ENCODE measurements around the gene SIX4. TPM values are rescaled to one million over a fixed set of nuclear protein-coding genes. Genes with fewer than 3 reads are reported as not detected.

The SIX4 gene
- total RNA-seq, 1 donor from 2014 or later = 21.7 TPM

DNA sequence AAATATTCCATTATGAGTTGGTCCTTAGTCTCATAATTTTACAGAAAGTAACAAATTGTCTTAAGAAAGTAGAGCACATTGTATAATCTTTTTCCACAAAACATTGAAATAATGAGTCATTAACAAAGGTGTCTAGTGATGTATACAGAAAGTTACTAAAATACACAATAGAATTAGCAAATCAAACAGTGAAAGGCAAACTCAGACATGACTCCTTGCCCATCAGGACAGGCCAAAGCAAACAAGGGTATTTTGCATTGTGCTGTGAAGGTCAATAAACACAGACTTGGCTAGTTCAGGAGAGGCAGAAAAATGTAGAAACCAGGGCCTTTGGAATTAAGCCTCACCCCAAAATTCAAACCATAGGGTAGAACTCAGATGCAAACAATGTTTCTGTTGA, 37.3 kb downstream of the SIX4 start:
- Mint-ChIP-seq H3K36me3 (ENCODE audit: insufficient read depth) (no peaks in the 10 kb centered on the region), H3K9me3 (ENCODE audit: low read depth) (peaks cover 5% of the 10 kb centered on the region), H3K27ac (no peak overlapping the region), H3K4me1 (ENCODE audit: low read depth) (peaks cover 5% of the 10 kb centered on the region), H3K27me3 (no peaks in the 10 kb centered on the region), H3K4me3 (ENCODE audit: low read depth) (no peak overlapping the region)
- TF ChIP-seq, protein P1, sequence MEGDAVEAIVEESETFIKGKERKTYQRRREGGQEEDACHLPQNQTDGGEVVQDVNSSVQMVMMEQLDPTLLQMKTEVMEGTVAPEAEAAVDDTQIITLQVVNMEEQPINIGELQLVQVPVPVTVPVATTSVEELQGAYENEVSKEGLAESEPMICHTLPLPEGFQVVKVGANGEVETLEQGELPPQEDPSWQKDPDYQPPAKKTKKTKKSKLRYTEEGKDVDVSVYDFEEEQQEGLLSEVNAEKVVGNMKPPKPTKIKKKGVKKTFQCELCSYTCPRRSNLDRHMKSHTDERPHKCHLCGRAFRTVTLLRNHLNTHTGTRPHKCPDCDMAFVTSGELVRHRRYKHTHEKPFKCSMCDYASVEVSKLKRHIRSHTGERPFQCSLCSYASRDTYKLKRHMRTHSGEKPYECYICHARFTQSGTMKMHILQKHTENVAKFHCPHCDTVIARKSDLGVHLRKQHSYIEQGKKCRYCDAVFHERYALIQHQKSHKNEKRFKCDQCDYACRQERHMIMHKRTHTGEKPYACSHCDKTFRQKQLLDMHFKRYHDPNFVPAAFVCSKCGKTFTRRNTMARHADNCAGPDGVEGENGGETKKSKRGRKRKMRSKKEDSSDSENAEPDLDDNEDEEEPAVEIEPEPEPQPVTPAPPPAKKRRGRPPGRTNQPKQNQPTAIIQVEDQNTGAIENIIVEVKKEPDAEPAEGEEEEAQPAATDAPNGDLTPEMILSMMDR (IDR thresholded peaks at IDR 0.05; ENCODE audit: unreplicated experiment) = no peak
- no peak for DNase-seq (ENCODE audit: low spot score, unreplicated experiment)

DNA sequence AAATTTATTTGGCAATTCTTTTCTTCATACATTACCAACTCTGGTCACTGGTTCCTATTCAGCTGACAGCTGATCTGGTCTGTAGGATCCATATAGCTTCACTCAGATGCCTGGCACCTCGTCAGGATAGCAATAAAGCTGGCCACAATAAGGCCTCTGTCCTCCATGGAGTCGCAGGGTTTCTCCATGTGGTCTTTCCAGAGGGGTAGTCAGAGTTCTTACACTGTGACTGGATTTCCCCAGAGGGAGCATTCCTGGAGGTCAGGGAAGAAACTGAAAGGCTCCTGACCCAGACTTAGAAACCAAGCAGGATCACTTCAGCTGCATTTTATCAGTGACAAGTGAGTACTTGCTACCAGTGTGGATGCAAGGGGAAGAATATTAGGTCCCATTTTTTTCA, 39.9 kb downstream of the SIX4 start:
- H3K9me3 Mint-ChIP-seq (ENCODE audit: low read depth) = peaks cover 5% of the 10 kb centered on the region
- H3K4me1 Mint-ChIP-seq (ENCODE audit: low read depth) = peaks cover 8% of the 10 kb centered on the region
- TF ChIP-seq, protein P1 (IDR thresholded peaks at IDR 0.05; ENCODE audit: unreplicated experiment) = no peak
- H3K4me3 Mint-ChIP-seq (ENCODE audit: low read depth) = no peak overlapping the region
- H3K36me3 Mint-ChIP-seq (ENCODE audit: insufficient read depth) = no peaks in the 10 kb centered on the region
- no peak overlapping the region for H3K27ac Mint-ChIP-seq
- peaks cover 4% of the 10 kb centered on the region for H3K27me3 Mint-ChIP-seq
- no peak for DNase-seq (ENCODE audit: low spot score, unreplicated experiment)

DNA sequence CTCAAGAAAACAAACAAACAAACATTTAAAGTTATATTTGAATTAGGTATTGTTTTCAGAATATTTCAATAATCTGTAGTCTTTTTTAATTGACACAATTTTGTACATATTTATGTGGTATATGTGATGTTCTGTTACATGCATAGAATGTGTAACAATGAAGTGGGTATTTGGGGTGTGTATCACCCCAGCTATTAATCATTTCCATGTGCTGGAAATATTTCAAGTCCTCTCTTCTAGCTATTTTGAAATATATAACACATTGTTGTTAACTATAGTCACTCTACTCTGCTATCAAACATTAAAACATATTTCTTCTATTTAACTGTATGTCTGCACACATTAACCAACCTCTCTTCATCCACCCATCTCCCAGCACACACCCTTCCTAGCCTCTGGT, 42.9 kb downstream of the SIX4 start:
- peaks cover 2% of the 10 kb centered on the region for H3K4me1 Mint-ChIP-seq (ENCODE audit: low read depth)
- no peak overlapping the region for H3K4me3 Mint-ChIP-seq (ENCODE audit: low read depth)
- TF ChIP-seq, protein P1 (IDR thresholded peaks at IDR 0.05; ENCODE audit: unreplicated experiment) = no peak
- DNase-seq (ENCODE audit: low spot score, unreplicated experiment) = no peak
- no peaks in the 10 kb centered on the region for H3K36me3 Mint-ChIP-seq (ENCODE audit: insufficient read depth)
- peaks cover 4% of the 10 kb centered on the region for H3K27me3 Mint-ChIP-seq
- peaks cover 5% of the 10 kb centered on the region for H3K9me3 Mint-ChIP-seq (ENCODE audit: low read depth)
- H3K27ac Mint-ChIP-seq = no peak overlapping the region

DNA sequence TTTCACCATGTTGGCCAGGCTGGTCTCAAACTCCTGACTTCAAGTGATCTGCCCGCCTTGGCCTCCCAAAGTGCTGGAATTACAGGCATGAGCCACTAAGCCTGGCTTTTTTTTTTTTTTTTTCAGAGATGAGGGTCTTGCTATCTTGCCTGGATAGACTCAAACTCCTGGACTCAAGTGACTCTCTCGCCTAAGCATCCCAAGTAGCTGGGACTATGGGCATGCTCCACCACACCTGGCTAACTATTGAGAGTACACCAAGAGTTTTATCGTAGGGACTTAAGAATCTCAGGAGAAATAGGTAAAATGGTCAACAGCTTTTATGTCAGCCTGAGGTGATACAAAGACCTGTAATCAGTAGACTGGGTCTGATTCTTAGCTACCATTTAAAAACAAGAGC, 43.6 kb downstream of the SIX4 start:
- H3K27me3 Mint-ChIP-seq = peaks cover 4% of the 10 kb centered on the region
- no peak overlapping the region for H3K27ac Mint-ChIP-seq
- peaks cover 2% of the 10 kb centered on the region for H3K4me1 Mint-ChIP-seq (ENCODE audit: low read depth)
- DNase-seq (ENCODE audit: low spot score, unreplicated experiment) = no peak
- H3K4me3 Mint-ChIP-seq (ENCODE audit: low read depth) = no peak overlapping the region
- TF ChIP-seq, protein P1 (IDR thresholded peaks at IDR 0.05; ENCODE audit: unreplicated experiment) = no peak
- peaks cover 5% of the 10 kb centered on the region for H3K9me3 Mint-ChIP-seq (ENCODE audit: low read depth)
- H3K36me3 Mint-ChIP-seq (ENCODE audit: insufficient read depth) = no peaks in the 10 kb centered on the region

DNA sequence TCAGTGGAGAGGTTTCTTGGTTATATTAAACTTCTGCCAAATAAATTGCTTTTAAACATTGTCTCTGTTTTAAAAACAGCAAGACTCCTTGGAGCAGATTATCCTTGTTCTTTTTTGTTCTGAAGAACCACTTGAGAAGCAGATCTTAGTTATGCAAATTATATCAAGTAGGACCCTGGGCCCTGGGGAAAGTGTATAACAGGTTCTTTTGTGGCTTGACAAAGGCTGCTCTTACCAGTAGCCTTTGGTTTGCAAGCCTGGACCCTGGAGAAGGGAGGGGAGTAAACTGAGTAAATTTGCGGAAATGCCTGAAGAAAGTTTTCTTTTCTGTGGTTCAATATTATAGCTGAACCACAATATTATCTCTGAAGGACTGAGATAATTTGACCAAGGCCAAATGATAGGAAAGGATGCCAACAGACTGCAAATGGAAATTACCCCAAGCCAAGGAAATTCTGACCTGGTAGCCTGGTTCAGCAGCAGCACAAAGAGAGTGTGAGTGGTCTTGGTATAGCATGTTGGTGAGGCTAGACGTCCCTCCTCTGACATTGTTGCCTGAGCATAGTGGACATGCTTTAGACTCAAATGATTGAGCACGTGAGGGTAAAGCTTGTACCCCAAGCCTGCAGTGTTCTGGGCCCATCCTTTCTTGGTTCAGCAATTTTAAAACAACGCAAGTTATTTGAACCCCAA, 44.4 kb downstream of the SIX4 start:
- DNase-seq (ENCODE audit: low spot score, unreplicated experiment) = no peak
- Mint-ChIP-seq H3K4me3 (ENCODE audit: low read depth) (no peak overlapping the region), H3K27ac (no peak overlapping the region), H3K36me3 (ENCODE audit: insufficient read depth) (no peaks in the 10 kb centered on the region), H3K9me3 (ENCODE audit: low read depth) (peaks cover 5% of the 10 kb centered on the region), H3K27me3 (peaks cover 4% of the 10 kb centered on the region), H3K4me1 (ENCODE audit: low read depth) (peaks cover 2% of the 10 kb centered on the region)
- TF ChIP-seq, protein P1 (IDR thresholded peaks at IDR 0.05; ENCODE audit: unreplicated experiment) = no peak

Measured in progenitor cell of endocrine pancreas (in vitro differentiated cells).